ENCODE data around the gene WFDC1.

GRCh38 chr16:84378567-84378966 lies 83.9 kb downstream of the WFDC1 start:
- no peak for TF ChIP-seq CTCF (IDR thresholded peaks at IDR 0.05)
- TF ChIP-seq TCF7L2 (IDR thresholded peaks at IDR 0.05; ENCODE audit: low read depth, low read length), result no peak

All from Panc1 (cell line).